Astrocyte of the spinal cord (primary cell): Measurements from ENCODE around the gene SLC6A13.
"Not testable (repeated sequence)": the region's sequence is repeated elsewhere in the genome, so short reads cannot be mapped to it uniquely, and the experiment has no call there.

Source experiments
- DNase-seq: peaks from one replicate; pipeline ENCODE4 v3.0.0; 2011; ENCODE audit warnings: low read depth, low spot score
- H3K4me3 ChIP-seq: 2 replicates; pipeline ENCODE4 v1.5.1; 2011; ENCODE audit warnings: low read depth, mild to moderate bottlenecking, low read length, moderate library complexity
- in situ Hi-C: cut with HindIII; loops from 2 replicates; pipeline ENCODE4 v1.10.0; 2017; ENCODE audit warnings: low sequenced_read_pairs
- TF ChIP-seq, protein P1 (sequence below): IDR thresholded peaks from 2 replicates; pipeline ENCODE4 v1.5.1; 2012; ENCODE audit warnings: low read depth, mild to moderate bottlenecking, low read length, inconsistent platforms

Gene SLC6A13

DNA sequence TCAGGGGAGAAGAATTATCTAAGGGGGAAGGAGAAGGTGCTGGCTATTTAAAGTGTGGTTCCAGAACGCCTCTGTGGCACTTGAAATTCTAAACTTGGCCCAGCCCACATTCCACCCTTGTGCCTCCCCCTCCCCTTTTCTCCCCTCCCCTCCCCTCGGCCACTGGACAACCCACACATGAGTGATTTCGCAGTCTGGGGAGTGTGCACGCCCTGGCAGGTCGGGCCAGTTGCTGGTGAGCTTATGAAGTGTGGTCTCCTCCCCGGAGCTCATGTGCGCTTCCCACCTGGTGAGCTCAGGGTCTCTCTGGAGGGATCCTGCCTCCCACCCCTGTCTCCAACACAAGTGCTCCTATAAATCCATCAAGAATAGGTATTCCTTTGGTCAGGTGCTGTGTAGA lies at the start of gene SLC6A13:
SLC6A13 (minus strand) TSS at position 20 of the 400 bp plus-strand sequence. CDS start 2,784 bp downstream, outside the sequence.
- H3K4me3 ChIP-seq, result no peak within 1 kb of the TSS
- TF ChIP-seq, protein P1, sequence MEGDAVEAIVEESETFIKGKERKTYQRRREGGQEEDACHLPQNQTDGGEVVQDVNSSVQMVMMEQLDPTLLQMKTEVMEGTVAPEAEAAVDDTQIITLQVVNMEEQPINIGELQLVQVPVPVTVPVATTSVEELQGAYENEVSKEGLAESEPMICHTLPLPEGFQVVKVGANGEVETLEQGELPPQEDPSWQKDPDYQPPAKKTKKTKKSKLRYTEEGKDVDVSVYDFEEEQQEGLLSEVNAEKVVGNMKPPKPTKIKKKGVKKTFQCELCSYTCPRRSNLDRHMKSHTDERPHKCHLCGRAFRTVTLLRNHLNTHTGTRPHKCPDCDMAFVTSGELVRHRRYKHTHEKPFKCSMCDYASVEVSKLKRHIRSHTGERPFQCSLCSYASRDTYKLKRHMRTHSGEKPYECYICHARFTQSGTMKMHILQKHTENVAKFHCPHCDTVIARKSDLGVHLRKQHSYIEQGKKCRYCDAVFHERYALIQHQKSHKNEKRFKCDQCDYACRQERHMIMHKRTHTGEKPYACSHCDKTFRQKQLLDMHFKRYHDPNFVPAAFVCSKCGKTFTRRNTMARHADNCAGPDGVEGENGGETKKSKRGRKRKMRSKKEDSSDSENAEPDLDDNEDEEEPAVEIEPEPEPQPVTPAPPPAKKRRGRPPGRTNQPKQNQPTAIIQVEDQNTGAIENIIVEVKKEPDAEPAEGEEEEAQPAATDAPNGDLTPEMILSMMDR, result no peak
- in situ Hi-C loops, result no loop called here
- no peak for DNase-seq

- DNase-seq, result no peak
- H3K4me3 ChIP-seq, result no peak overlapping the region
- in situ Hi-C loops, result no loop called here
- TF ChIP-seq, protein P1, result no peak
These were observed 45.9 kb upstream of the SLC6A13 start for GRCh38 chr12:308511-308910.

DNA sequence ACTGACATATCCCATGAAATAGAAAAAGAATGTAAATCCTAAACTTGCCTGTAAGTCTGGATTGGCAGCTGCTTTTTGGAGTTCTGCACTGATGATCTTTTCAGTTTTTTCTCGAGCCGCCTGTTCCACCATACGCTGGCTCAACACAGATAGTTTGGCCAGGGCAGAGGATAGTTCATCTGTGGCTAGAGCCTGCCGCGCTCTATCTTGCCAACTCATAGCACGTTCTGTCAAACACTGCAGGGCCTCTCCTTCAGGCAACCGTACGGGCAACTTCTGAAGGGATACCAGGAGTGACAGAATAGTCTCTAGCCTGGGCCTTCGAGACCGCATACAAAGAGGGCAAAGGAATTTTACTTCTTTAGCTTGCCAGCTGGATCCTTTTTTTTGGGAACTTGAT lies 44.8 kb upstream of the SLC6A13 start:
- in situ Hi-C loops, result no loop called here
- TF ChIP-seq, protein P1, result no peak
- no peak overlapping the region for H3K4me3 ChIP-seq
- no peak for DNase-seq

- in situ Hi-C loops, result no loop called here
- TF ChIP-seq, protein P1, result no peak
- peak; percentile 33 for DNase-seq
- H3K4me3 ChIP-seq, result no peak overlapping the region
These were observed 42.2 kb upstream of the SLC6A13 start for GRCh38 chr12:304805-305204.

DNA sequence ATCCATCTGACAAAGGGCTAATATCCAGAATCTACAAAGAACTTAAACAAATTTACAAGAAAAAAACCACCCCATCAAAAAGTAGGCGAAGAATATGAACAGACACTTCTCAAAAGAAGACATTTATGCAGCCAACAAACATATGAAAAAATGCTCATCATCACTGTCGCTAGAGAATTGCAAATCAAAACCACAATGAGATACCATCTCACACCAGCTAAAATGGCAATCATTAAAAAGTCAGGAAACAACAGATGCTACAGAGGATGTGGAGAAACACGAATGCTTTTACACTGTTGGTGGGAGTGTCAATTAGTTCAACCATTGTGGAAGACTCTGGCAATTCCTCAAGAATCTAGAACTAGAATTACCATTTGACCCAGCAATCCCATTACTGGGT lies 40.1 kb upstream of the SLC6A13 start:
- in situ Hi-C loops, DNase-seq, H3K4me3 ChIP-seq: not testable (repeated sequence)

GRCh38 chr12:300166-300565 lies 37.5 kb upstream of the SLC6A13 start:
- in situ Hi-C loops, H3K4me3 ChIP-seq, DNase-seq: not testable (repeated sequence)

GRCh38 chr12:299511-299910 lies 36.9 kb upstream of the SLC6A13 start:
- DNase-seq, in situ Hi-C loops, H3K4me3 ChIP-seq: not testable (repeated sequence)

DNA sequence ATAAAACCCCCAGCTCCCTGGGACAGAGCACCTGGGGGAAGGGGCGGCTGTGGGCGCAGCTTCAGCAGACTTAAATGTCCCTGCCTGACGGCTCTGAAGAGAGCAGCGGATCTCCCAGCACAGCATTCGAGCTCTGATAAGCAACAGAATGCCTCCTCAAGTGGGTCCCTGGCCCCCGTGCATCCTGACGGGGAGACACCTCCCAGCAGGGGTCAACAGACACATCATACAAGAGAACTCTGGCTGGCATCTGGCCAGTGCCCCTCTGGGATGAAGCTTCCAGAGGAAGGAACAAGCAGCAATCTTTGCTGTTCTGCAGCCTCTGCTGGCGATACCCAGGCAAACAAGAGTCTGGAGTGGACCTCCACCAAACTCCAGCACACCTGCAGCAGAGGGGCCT lies 35.4 kb upstream of the SLC6A13 start:
- DNase-seq, H3K4me3 ChIP-seq, in situ Hi-C loops: not testable (repeated sequence)

GRCh38 chr12:295132-295531 lies 32.5 kb upstream of the SLC6A13 start:
- in situ Hi-C loops, result no loop called here
- TF ChIP-seq, protein P1, result no peak
- no peak for DNase-seq
- H3K4me3 ChIP-seq, result no peak overlapping the region
